ENCODE data around the gene PLD5.
"Not testable (repeated sequence)": the region's sequence is repeated elsewhere in the genome, so short reads cannot be mapped to it uniquely, and the experiment has no call there.

Gene PLD5

GRCh38 chr1:242212961-242213360, 311.5 kb downstream of the PLD5 start:
- not testable (repeated sequence) for DNase-seq (ENCODE audit: low read depth in 1 of 2, low spot score in 1 of 2)

GRCh38 chr1:242212401-242212800, 312.1 kb downstream of the PLD5 start:
- no peak for DNase-seq (ENCODE audit: low read depth in 1 of 2, low spot score in 1 of 2)

DNA sequence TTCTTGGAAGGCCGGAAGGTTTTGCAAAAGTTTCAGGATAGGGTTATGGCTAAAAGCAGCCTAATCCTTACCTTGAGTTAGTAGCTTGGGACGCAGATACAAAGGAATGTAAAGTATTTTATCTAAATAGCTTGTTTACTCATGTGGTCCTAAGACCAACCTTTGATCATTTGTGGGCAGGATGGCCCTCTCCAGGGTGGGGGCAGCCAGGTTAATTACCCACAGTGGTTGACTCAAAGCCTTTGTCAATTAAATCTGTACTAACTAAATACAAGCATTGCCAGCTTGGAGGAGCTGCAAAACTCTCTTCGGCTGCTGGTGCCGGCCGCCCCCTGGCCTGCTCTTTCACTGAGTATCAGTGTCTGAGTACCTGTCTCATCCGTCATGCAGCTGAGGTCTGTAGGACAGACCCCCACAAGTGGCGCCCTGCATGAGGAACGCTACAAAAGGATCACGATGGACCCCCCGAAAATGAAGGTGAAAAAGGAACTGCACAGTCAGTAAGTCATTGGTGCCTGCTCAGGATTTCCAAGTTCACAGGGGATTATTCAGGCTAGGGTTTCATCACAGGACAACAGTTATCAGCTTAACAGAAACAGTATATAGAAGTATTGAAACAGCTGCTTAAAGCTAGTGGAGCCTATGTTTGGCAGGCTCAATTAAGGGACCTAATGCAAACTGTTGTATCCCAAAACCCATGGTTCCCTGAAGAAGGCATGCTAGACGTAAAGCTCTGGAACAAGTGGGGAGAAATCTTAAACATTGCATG, 313.1 kb downstream of the PLD5 start:
- no peak for DNase-seq (ENCODE audit: low read depth in 1 of 2, low spot score in 1 of 2)

DNA sequence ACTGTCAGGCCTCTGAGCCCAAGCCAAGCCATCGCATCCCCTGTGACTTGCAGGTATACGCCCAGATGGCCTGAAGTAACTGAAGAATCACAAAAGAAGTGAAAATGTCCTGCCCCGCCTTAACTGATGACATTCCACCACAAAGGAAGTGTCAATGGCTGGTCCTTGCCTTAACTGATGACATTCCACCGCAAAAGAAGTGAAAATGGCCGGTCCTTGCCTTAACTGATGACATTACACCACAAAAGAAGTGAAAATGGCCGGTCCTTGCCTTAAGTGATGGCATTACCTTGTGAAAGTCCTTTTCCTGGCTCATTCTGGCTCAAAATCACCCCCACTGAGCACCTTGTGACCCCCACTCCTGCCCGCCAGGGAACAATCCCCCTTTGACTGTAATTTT, 314.2 kb downstream of the PLD5 start:
- DNase-seq (ENCODE audit: low read depth in 1 of 2, low spot score in 1 of 2): not testable (repeated sequence)

- DNase-seq (ENCODE audit: low read depth in 1 of 2, low spot score in 1 of 2): no peak
These were observed 315.4 kb downstream of the PLD5 start for GRCh38 chr1:242209063-242209462.

GRCh38 chr1:242208021-242208420, 316.5 kb downstream of the PLD5 start:
- DNase-seq (ENCODE audit: low read depth in 1 of 2, low spot score in 1 of 2): no peak

GRCh38 chr1:242206994-242207393, 317.5 kb downstream of the PLD5 start:
- no peak for DNase-seq (ENCODE audit: low read depth in 1 of 2, low spot score in 1 of 2)

DNA sequence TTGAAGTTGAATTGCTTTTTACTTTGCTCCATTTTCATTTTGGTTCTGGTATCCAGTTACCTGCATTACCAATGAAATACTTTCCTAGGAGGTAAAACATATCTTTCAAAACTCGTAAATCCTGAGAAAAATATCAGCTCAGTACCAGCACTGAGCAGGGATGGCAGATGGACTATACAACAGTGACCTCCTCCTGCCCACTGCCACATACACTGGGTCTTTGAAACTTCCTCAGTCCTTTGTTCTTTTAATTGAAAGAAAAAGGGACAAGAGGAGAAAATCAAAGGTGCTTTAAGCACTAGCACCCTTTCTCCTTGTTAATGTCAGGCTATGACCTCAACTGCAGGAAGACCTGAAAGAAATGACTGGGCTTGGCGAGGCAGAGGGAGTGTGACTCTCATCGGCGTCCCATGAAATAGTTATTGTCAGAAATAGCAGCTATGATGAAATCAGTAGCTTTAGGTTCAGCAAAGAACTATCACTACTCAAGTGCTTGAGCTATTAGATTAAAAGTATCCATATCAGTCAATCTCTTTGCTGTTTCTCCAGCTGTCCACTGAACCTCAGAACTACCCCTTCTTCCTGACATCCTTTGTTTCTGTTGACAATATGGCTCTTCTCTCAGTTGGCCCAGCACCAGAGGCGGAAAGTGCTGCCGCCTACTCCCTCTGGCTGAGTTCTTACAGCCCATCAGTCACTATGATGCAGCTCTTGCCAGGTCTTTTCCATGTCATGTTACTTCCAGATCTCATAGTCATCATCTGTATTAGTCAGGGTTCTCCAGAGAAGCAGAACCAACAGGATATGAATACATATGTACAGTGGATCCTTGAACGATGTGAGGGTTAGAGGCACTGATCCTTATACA, 318.6 kb downstream of the PLD5 start:
- no peak for DNase-seq (ENCODE audit: low read depth in 1 of 2, low spot score in 1 of 2)

DNA sequence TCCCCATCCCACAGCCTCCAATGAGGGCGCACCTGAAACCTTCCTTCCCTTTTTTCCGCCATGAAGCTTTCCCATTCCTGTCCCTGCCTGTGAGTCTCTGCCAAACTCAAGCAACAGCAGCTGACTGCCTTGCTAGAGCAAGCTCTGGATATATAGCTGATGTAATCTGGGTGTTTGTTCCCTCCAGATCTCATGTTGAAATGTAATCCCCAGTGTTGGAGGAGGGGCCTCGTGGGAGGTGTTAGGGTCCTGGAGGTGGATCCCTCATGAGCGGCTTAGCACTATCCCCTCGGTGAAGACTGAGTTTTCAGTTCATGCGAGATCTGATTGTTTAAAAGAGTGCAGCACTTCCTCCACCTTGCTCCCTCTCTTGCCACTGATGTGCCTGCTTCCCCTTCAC, 321.2 kb downstream of the PLD5 start:
- no peak for DNase-seq (ENCODE audit: low read depth in 1 of 2, low spot score in 1 of 2)

DNA sequence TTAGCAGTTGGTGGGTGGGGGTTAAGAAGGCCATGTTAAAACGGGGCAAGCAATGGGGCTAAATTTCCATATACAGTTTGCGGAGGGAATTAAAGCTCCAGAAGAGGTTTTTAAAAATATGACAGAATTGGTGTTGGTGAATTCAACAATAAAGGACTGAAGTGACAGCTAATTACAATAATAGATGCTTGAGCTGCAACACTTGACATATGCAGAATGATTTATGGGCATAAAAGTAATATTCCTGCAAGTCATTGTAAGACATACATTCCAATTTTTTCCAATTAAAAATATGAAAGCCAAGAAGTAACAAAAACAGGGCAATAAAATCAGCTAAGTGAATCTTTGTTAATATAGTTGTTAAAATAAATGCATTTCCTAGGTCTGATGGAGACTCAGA, 323.4 kb downstream of the PLD5 start:
- DNase-seq (ENCODE audit: low read depth in 1 of 2, low spot score in 1 of 2): no peak

DNA sequence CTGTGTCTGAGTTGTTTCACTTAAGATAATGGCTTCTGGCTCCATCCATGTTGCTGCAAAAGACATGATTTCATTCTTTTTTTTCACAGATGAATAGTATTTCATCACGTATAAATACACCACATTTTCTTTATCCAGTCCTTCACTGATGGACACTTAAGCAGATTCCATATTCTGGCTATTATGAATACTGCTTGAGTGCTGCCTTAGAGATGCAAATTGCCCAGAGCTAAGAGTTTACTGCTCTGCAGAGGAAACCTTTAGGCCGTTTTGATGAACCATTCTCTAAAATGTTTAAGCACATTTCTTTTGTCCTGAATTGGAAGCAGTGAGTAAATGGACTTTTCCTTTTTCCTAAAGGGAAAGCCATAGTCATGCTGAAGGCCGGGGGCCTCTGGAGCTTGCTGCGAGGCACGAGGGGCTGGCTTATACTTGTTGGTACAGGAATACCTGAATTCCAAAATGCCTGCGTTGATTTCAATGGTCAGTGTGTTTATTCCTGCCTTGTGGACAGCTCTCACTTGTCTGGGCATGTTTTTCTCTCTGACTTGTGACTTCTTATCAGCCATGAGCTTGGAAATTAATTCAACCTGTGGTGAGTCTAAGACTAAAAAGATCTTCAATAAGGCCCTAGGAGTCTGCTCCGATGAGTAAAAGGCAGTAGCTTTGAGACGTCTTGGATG, 324.6 kb downstream of the PLD5 start:
- no peak for DNase-seq (ENCODE audit: low read depth in 1 of 2, low spot score in 1 of 2)

GRCh38 chr1:242197907-242198820, 326.3 kb downstream of the PLD5 start:
- no peak for DNase-seq (ENCODE audit: low read depth in 1 of 2, low spot score in 1 of 2)

- DNase-seq (ENCODE audit: low read depth in 1 of 2, low spot score in 1 of 2): no peak
These were observed 327.6 kb downstream of the PLD5 start for GRCh38 chr1:242196914-242197313.

DNA sequence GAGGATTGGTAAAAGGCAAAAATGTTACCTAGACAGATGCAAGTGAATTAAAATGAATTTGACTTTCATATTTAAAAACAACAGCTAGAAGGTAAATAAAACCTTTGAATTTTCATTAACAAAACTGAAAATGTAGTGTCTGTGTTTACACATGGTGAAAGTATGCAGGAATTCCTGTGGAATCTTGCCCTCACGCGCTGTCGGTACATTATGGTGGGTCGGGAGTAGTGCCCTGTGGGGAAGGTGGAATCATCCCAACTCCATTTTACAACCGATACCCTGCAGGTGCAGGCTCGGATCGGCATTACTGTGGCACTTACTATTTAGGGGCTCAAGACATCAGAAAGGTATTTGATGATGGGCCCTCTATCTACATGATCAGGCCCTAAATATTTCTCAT, 328.4 kb downstream of the PLD5 start:
- DNase-seq (ENCODE audit: low read depth in 1 of 2, low spot score in 1 of 2): no peak

- no peak for DNase-seq (ENCODE audit: low read depth in 1 of 2, low spot score in 1 of 2)
These were observed 334.9 kb downstream of the PLD5 start for GRCh38 chr1:242189591-242189990.

DNA sequence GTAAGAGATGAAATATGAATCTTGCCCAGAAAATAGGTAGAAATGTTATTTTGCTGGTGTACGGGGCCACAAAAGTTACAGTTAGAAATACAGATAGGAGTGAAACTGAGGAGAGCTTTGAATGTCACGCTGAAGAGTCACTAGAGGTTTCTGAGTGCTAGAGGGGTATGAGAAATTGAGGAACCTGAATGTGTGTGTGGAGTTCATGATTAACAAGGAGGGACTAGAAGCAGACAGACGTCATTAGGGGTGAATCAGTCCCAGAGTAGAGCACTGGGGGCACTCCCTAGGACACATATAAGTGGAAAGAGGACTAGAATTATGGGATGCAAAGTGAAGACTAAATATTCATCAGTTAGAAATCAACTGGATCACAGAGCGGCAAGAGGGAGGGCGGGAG, 336.7 kb downstream of the PLD5 start:
- DNase-seq (ENCODE audit: low read depth in 1 of 2, low spot score in 1 of 2): no peak

GRCh38 chr1:242187171-242187570, 337.3 kb downstream of the PLD5 start:
- DNase-seq (ENCODE audit: low read depth in 1 of 2, low spot score in 1 of 2): no peak

DNA sequence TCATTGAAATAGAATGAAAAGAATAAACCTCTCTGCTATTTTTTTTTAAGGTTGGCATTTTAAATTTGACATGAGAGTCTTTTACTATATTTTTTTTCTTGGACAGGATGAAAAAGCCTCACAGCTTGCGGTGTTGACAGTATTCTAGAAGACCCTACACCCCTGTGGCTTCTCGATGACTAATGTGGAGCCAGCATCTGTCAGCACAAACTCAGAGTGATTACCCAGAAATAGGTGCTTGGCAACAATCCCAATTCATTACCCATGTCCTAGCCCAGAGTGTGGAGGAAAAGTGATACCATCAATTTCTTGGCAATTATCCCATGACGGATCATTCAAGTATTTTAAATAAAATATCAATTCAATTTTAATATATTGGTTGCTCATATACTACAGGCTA, 338.8 kb downstream of the PLD5 start:
- DNase-seq (ENCODE audit: low read depth in 1 of 2, low spot score in 1 of 2): no peak

DNA sequence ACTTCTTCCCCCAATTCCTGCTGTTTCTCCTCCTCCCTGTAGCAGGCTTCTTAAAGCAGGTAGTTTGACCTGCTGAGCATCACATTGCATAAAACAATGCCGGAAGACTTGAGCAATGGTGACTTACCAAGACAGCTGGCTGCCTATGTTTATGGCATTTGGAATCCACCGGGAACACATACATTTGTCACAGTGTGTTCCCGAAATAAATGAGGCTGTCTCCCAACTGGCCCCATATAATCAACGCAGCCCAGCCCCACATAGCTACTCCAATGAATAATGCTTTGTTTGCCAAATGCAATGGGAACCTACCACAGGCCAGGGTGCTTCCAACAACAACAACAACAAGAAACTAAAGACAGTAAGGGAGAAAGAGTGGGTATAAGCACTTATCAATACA, 339.5 kb downstream of the PLD5 start:
- DNase-seq (ENCODE audit: low read depth in 1 of 2, low spot score in 1 of 2): no peak

GRCh38 chr1:242179767-242180166, 344.7 kb downstream of the PLD5 start:
- not testable (repeated sequence) for DNase-seq (ENCODE audit: low read depth in 1 of 2, low spot score in 1 of 2)
